ENCODE measurements around the gene SLC39A9.
A peak's percentile ranks its signal among the peaks of the same experiment; 100 is the strongest.
"Not testable (repeated sequence)": the region's sequence is repeated elsewhere in the genome, so short reads cannot be mapped to it uniquely, and the experiment has no call there.

SLC39A9 gene

GRCh38 chr14:69378274-69378673, 20.2 kb upstream of the SLC39A9 start:
- no peak for DNase-seq
- TF ChIP-seq CTCF (IDR thresholded peaks at IDR 0.05; ENCODE audit: low read depth, low read length), result no peak
- Histone ChIP-seq H3K27me3 (ENCODE audit: insufficient read depth, low read depth, severe bottlenecking) (no peaks in the 10 kb centered on the region), H3K9me3 (ENCODE audit: severe bottlenecking) (no peaks in the 10 kb centered on the region), H3K27ac (no peak overlapping the region), H3K4me3 (ENCODE audit: low read depth, low read length) (no peak overlapping the region), H3K36me3 (peaks cover 61% of the 10 kb centered on the region)

GRCh38 chr14:69387311-69387710, 11.2 kb upstream of the SLC39A9 start:
- TF ChIP-seq CTCF (IDR thresholded peaks at IDR 0.05; ENCODE audit: low read depth, low read length), result no peak
- Histone ChIP-seq H3K36me3 (peaks cover 91% of the 10 kb centered on the region), H3K27me3 (ENCODE audit: insufficient read depth, low read depth, severe bottlenecking) (no peaks in the 10 kb centered on the region), H3K9me3 (ENCODE audit: severe bottlenecking) (no peaks in the 10 kb centered on the region), H3K4me3 (ENCODE audit: low read depth, low read length) (no peak overlapping the region), H3K27ac (no peak overlapping the region)
- DNase-seq, result no peak

- H3K27ac ChIP-seq; H3K9me3 ChIP-seq (ENCODE audit: severe bottlenecking); DNase-seq; H3K27me3 ChIP-seq (ENCODE audit: insufficient read depth, low read depth, severe bottlenecking); H3K4me3 ChIP-seq (ENCODE audit: low read depth, low read length): not testable (repeated sequence)
- peaks cover 94% of the 10 kb centered on the region for H3K36me3 ChIP-seq
These were observed 7.1 kb upstream of the SLC39A9 start for GRCh38 chr14:69391400-69391799.

- Histone ChIP-seq H3K9me3 (ENCODE audit: severe bottlenecking) (no peaks in the 10 kb centered on the region), H3K27me3 (ENCODE audit: insufficient read depth, low read depth, severe bottlenecking) (no peaks in the 10 kb centered on the region), H3K36me3 (peaks cover 94% of the 10 kb centered on the region), H3K27ac (no peak overlapping the region), H3K4me3 (ENCODE audit: low read depth, low read length) (no peak overlapping the region)
- DNase-seq, result no peak
- no peak for TF ChIP-seq CTCF (IDR thresholded peaks at IDR 0.05; ENCODE audit: low read depth, low read length)
These were observed 6.0 kb upstream of the SLC39A9 start for GRCh38 chr14:69392481-69392880.

- H3K4me3 ChIP-seq (ENCODE audit: low read depth, low read length), result no peak overlapping the region
- H3K27ac ChIP-seq, result no peak overlapping the region; the same call in 1 of the 2 replicates
- no peak for TF ChIP-seq CTCF (IDR thresholded peaks at IDR 0.05; ENCODE audit: low read depth, low read length)
- no peaks in the 10 kb centered on the region for H3K27me3 ChIP-seq (ENCODE audit: insufficient read depth, low read depth, severe bottlenecking)
- DNase-seq, result no peak
- H3K9me3 ChIP-seq (ENCODE audit: severe bottlenecking), result no peaks in the 10 kb centered on the region
- H3K36me3 ChIP-seq, result peaks cover 67% of the 10 kb centered on the region
These were observed 2.6 kb upstream of the SLC39A9 start for GRCh38 chr14:69395929-69396328.

- H3K27ac ChIP-seq, result peak overlapping the region; percentile 98
- no peaks in the 10 kb centered on the region for H3K9me3 ChIP-seq (ENCODE audit: severe bottlenecking)
- no peaks in the 10 kb centered on the region for H3K27me3 ChIP-seq (ENCODE audit: insufficient read depth, low read depth, severe bottlenecking)
- no peak for TF ChIP-seq CTCF (IDR thresholded peaks at IDR 0.05; ENCODE audit: low read depth, low read length)
- no peak for DNase-seq
- peak overlapping the region; percentile 93 for H3K4me3 ChIP-seq (ENCODE audit: low read depth, low read length)
- peaks cover 40% of the 10 kb centered on the region for H3K36me3 ChIP-seq
These were observed 322 bp downstream of the SLC39A9 start for GRCh38 chr14:69398818-69399210.

Data from WERI-Rb-1 (cell line).